GM18858 (cell line): ENCODE data around the gene DYSF.

Source experiments
- ATAC-seq: cut with Tn5 transposase; IDR thresholded peaks from one replicate; pipeline ENCODE4 v1.9.1; 2021; ENCODE audit not compliant: unreplicated experiment

DYSF gene

GRCh38 chr2:71700658-71701397 lies 247.5 kb downstream of the DYSF start:
- ATAC-seq: no peak

- ATAC-seq: no peak
These were observed 249.0 kb downstream of the DYSF start for GRCh38 chr2:71702071-71702970.

GRCh38 chr2:71702971-71703898 lies 249.9 kb downstream of the DYSF start:
- ATAC-seq: no peak

- no peak for ATAC-seq
These were observed 250.8 kb downstream of the DYSF start for GRCh38 chr2:71704131-71704561.

- no peak for ATAC-seq
These were observed 251.3 kb downstream of the DYSF start for GRCh38 chr2:71704688-71705087.

- ATAC-seq: no peak
These were observed 252.0 kb downstream of the DYSF start for GRCh38 chr2:71705171-71705960.

- ATAC-seq: no peak
These were observed 252.8 kb downstream of the DYSF start for GRCh38 chr2:71706121-71706520.

GRCh38 chr2:71706836-71707235 lies 253.5 kb downstream of the DYSF start:
- no peak for ATAC-seq

GRCh38 chr2:71710367-71711132 lies 257.2 kb downstream of the DYSF start:
- no peak for ATAC-seq

- ATAC-seq: no peak
These were observed 257.9 kb downstream of the DYSF start for GRCh38 chr2:71711133-71711855.

GRCh38 chr2:71712158-71712818 lies 258.9 kb downstream of the DYSF start:
- ATAC-seq: no peak

- no peak for ATAC-seq
These were observed 260.5 kb downstream of the DYSF start for GRCh38 chr2:71713581-71714580.

- no peak for ATAC-seq
These were observed 261.4 kb downstream of the DYSF start for GRCh38 chr2:71714601-71715240.

GRCh38 chr2:71715241-71715750 lies 261.9 kb downstream of the DYSF start:
- ATAC-seq: no peak

- ATAC-seq: no peak
These were observed 262.8 kb downstream of the DYSF start for GRCh38 chr2:71715951-71716696.
